Activated CD4-positive, CD25-positive, alpha-beta regulatory T cell (primary cell): Measurements from ENCODE around the gene TM4SF18.

ENCODE experiments used
- DNase-seq, 4 experiments: peaks; one replicate each; lab custom pipeline; 2025; lab: John Stamatoyannopoulos, UW

TM4SF18 gene

GRCh38 chr3:149330609-149331331, 2.7 kb downstream of the TM4SF18 start:
- DNase-seq = no peak

DNA sequence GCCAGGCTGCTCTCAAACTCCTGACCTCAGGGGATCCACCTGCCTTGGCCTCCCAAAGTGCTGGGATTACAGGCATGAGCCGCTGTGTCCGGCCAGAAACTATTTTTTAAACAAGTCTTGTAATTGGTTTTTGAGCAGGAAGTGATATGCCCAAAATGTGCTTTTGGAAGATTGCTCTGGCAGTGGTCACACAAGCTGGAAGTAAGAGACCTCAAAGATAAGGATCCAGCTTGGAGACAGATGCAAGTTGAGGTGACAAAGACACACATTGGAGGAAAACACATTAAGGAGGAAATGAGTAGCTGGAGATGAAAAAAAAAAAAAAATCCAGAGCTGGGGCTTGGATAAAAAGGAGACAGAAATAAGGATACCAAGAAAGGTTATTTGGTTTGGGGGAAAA, 6.3 kb downstream of the TM4SF18 start:
- no peak for DNase-seq

DNA sequence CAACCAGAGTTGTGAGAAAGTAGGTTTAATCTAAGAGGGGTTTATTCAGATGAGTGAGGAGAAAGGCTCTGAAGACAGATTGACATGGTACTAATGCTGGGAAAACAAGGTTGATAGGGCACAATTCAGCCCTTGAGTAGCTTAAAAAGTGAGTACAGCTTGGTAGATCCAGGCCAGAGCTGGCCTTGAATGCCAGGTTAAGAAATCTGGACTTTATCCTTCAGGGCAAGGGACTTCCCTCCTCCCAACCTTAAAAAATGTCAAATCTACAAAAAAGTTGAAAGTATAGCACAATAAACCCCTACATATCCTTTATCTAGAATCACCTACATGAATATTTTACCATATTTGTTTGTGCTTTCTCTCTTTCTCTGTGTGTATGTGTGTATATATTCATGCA, 7.9 kb downstream of the TM4SF18 start:
- DNase-seq = no peak

GRCh38 chr3:149324332-149324731, 9.1 kb downstream of the TM4SF18 start:
- no peak for DNase-seq

- DNase-seq = no peak
These were observed 11.8 kb downstream of the TM4SF18 start for GRCh38 chr3:149321640-149322039.

DNA sequence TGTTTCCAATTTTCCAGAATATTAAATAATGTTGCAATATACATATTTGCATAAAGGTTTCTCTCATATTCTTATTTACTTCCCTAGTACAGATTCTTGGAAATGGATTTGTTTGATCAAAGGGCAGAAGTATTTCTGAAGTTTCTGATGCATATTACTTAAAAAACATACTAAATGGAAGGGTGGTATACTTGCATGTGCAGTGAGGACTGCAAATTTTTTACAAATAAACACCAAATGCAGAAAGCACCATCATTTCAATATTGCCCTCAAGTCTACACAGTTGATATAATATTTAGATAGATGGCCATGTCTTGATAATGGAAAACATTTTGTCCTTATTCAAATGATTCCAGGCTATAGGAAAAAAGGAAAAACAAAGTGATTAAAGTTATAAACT, 12.3 kb downstream of the TM4SF18 start:
- no peak for DNase-seq

DNA sequence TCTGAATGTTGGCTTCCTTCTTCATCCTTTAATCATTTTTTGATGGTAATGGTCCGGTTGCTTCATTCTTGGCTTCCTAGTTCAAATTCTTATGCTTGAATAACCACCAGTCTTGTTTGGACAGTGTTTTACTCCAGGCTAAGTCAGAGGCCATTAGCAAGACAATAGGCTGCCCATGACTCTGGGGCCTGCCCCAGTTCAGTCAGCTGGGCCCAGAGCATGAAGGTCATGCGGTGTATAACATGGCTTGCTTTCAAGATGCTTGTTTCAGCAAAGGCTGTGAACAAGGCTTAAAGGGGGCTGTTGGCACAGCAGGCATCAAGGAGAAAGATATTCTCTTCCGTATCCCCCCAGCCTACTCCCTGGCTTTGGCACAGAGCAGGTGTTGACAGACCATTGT, 13.7 kb downstream of the TM4SF18 start:
- DNase-seq = no peak

GRCh38 chr3:149317072-149317471, 16.4 kb downstream of the TM4SF18 start:
- no peak for DNase-seq

GRCh38 chr3:149316437-149316836, 17.0 kb downstream of the TM4SF18 start:
- DNase-seq = no peak

DNA sequence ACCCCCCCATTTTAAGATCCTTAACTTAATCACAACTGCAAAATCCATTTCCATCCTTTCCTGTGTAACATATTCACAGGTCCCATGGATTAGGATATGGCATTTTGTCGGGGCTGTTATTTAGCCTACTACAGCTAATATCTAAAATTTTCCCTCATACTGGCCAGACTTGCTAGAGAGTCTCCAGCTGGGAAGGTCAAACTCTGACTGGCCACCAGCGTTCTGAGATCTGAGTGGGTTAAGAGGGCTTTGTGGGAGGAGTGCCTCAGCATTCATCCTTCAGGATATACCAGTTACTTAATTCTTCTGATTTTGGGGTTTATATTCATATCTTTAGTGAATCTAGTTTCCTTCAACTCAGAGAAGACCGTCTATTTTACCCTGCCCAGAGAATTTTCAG, 17.7 kb downstream of the TM4SF18 start:
- no peak for DNase-seq

GRCh38 chr3:149314807-149315578, 18.4 kb downstream of the TM4SF18 start:
- no peak for DNase-seq

- DNase-seq = no peak
These were observed 19.9 kb downstream of the TM4SF18 start for GRCh38 chr3:149313542-149313941.

- DNase-seq = no peak
These were observed 22.5 kb downstream of the TM4SF18 start for GRCh38 chr3:149310796-149311534.

GRCh38 chr3:149307435-149307783, 26.0 kb downstream of the TM4SF18 start:
- no peak for DNase-seq

- no peak for DNase-seq
These were observed 26.5 kb downstream of the TM4SF18 start for GRCh38 chr3:149306751-149307434.

DNA sequence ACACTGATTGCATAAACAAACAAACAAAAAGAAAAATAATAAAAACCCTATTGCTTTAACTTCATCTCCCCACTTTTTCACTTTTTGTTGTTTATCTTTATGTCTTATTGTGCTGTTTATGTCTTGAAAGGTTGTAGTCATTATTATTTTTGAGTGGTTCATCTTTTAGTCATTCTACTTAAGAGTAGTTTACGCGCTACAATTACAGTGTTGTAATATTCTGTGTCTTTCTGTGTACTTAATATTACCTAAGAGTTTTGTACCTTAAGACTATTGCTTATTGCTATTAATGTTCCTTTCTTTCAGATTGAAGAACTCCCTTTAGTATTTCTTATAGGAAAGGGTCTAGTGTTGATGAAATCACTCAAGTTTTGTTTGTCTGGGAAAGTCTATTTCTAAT, 28.1 kb downstream of the TM4SF18 start:
- no peak for DNase-seq

GRCh38 chr3:149299938-149300801, 33.3 kb downstream of the TM4SF18 start:
- DNase-seq = no peak

DNA sequence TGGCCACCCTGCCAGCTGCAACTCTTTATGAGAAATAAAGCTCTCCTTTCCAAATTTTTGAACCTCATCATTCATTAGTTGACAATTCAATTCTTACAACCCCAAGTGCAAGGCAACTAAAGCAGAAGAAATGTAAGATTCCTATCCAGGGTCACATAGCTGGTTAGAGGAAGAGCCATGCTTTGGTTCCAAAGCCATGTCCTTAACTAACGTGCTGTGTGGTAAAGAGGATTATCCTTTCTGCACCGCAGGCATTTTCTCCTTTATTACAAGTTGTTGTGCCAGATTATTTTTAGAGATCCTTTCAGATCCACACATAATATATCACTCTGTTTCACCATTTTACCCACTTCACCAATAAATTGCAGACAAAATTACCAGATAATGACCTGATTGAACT, 36.5 kb downstream of the TM4SF18 start:
- no peak for DNase-seq

- DNase-seq = no peak
These were observed 40.8 kb downstream of the TM4SF18 start for GRCh38 chr3:149292666-149293065.

GRCh38 chr3:149291178-149291577, 42.3 kb downstream of the TM4SF18 start:
- no peak for DNase-seq

DNA sequence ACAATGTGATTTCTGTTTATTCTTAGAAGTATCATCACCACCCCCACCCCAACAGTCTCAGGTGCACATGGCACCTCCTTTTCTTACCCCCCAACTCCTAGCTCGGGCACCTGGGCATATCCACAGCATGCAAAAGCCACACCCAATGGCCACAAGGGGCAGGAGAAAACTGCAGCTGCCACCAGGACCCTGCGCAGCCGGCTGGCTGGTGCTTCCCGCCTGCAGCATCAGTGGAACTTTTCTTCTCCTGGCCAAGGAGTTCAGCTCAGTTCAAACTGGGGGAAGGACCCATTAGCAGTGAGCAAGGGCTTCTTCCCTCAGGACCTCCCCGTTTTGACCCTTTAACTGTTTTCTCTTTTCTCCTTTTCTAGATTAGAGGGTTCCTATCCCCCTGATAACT, 44.8 kb downstream of the TM4SF18 start:
- no peak for DNase-seq
